Activated CD4-positive, alpha-beta T cell treated with anti-CD3 and anti-CD28 coated beads, Interleukin-2, amount 50 U/mL, for 16 hours (primary cell): Measurements from ENCODE around the gene NAP1L5.

Experiments used
- DNase-seq: peaks from one replicate; pipeline ENCODE4 v3.0.0-alpha.2; 2020

Gene NAP1L5, protein sequence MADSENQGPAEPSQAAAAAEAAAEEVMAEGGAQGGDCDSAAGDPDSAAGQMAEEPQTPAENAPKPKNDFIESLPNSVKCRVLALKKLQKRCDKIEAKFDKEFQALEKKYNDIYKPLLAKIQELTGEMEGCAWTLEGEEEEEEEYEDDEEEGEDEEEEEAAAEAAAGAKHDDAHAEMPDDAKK

DNA sequence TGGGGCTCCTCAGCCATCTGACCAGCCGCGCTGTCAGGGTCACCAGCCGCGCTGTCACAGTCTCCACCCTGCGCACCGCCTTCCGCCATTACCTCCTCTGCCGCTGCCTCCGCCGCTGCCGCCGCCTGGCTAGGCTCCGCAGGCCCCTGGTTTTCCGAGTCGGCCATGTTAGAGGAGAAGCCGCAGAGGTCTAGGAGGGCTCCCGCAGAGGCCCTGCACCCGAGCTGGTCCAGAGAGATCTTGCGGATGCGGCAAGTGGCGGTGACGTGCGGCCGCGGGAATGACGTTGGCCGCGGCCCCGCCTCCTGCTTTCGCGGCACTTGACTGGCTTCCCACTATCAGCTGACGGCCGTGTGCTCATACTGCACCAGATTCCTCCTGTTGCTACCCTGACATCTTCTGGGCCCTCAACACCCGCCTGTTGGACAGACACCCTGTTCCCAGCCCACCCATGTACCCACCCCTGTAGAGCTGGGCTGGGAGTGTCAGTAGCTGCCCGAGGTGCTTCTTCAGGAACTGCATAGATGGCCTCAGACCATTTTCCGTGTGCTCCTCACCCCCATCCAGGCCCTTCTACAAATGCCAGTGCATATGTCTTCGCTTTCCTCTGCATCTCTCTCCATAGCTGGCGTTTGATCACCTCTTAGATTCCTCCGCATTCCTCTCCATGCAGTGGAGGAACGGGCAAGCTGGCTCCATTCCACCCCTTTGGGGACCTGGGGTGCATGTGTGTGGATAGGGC lies at the start of gene NAP1L5:
Gene NAP1L5 (minus strand): TSS at position 242 of the 742 bp plus-strand sequence. CDS start 75 bp downstream, at position 167.
- peak; percentile 63 for DNase-seq

GRCh38 chr4:88747351-88747750 lies 49.7 kb upstream of the NAP1L5 start:
- DNase-seq: no peak

- DNase-seq: no peak
Measured at GRCh38 chr4:88746206-88746605, 48.6 kb upstream of the NAP1L5 start.

- DNase-seq: no peak
Measured at GRCh38 chr4:88745581-88746163, 48.0 kb upstream of the NAP1L5 start.

GRCh38 chr4:88745175-88745574 lies 47.5 kb upstream of the NAP1L5 start:
- DNase-seq: no peak

- DNase-seq: no peak
Measured at GRCh38 chr4:88744609-88745008, 47.0 kb upstream of the NAP1L5 start.

- no peak for DNase-seq
Measured at GRCh38 chr4:88743696-88744095, 46.1 kb upstream of the NAP1L5 start.

DNA sequence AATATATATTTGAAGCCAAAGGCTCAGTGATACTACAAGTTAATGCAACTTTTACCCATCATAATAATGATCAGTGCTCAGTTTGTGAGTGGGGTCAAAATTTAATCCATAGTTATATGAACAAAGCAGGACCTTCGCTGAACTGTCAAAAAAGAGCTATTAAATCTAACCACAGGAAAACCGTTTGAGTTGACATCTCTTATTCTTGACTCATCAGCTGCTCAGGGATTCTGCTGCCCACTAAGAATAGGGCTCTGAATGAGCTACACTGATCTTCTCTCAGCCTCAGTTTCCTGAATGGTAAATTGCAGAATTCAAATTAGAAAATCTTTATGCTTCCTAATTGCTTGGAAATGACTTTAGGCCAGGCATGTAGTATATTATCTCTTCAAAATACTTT lies 44.9 kb upstream of the NAP1L5 start:
- no peak for DNase-seq

DNA sequence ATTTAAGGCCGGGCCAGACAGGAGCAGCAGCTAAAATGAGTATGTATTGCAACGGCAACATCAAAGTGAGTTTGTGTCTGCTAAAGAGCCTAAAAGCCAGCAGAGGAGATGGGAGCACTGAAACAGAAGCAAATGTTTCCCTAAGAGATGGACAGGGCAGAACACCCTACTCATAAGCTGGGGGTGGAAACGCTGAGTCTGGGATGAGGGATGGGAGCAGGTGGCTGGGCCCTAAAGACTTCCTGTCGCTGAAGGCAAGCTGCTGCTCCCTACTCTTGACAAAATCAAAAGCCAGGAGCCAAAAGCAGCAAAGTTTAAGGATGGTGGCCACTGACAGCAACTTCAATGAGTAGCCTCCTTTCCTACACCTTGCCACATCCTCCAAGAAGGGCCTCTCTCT lies 40.6 kb upstream of the NAP1L5 start:
- DNase-seq: no peak

- DNase-seq: no peak
Measured at GRCh38 chr4:88737307-88737941, 39.8 kb upstream of the NAP1L5 start.

- no peak for DNase-seq
Measured at GRCh38 chr4:88736264-88736663, 38.6 kb upstream of the NAP1L5 start.

DNA sequence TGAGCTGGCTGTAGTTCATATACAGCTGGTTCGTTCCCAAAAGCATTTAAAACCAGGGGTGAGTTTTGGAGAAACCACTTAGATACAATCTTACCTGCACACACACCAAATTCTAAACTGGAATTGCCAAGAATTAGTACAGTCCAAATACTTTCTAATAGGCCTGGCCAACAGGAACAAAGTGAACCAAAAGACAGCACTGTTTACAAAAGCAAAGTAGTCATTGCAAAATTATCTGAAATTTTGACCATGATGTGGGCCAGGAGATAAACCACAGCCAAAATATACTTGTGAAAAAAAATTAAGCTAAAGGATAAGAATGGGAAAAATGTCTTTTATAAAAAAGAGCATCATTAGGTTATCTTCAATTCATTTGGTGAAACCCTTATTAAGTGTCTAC lies 37.9 kb upstream of the NAP1L5 start:
- no peak for DNase-seq

GRCh38 chr4:88734403-88734949 lies 36.8 kb upstream of the NAP1L5 start:
- DNase-seq: no peak

- DNase-seq: no peak
Measured at GRCh38 chr4:88732714-88733368, 35.2 kb upstream of the NAP1L5 start.

GRCh38 chr4:88731381-88731780 lies 33.8 kb upstream of the NAP1L5 start:
- no peak for DNase-seq

DNA sequence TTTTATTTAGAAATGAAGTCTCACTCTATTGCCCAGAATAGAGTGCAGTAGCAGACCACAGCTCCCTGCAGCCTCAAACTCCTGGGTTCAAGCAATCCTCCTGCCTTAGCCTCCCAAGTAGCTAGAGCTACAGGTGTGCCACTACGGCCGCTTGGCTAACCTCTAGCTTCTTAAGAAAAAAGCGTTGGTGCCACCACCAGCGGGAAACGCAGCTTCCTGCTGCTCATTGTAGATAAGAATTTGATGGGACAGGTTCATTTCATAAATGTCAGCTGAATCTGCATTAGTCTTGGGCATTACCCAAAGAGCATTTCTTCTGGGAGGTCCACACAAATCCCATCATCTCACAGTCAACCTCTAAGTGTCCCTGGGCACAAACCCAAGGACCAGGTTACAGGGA lies 33.2 kb upstream of the NAP1L5 start:
- DNase-seq: no peak

GRCh38 chr4:88729146-88729760 lies 31.6 kb upstream of the NAP1L5 start:
- no peak for DNase-seq

GRCh38 chr4:88728146-88728545 lies 30.5 kb upstream of the NAP1L5 start:
- DNase-seq: no peak

DNA sequence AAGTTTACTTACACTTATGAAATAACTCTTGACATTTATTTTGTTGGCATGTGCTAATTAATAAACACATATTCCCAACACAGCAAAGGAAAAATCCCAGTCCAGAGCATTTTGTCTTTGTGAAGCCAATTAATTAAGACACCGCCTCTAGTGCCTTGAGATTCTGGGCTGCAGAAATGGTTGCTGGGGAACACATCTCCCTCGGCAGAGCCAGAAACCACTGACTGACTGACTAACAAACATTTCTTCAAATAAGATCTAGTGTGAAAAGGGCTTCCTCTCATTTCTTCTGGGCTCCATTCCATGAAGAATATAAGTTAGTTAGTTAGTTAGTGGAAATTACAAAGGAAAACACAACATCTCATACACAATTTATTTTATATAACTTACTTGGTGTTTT lies 28.4 kb upstream of the NAP1L5 start:
- DNase-seq: no peak

- DNase-seq: no peak
Measured at GRCh38 chr4:88725143-88725542, 27.5 kb upstream of the NAP1L5 start.

DNA sequence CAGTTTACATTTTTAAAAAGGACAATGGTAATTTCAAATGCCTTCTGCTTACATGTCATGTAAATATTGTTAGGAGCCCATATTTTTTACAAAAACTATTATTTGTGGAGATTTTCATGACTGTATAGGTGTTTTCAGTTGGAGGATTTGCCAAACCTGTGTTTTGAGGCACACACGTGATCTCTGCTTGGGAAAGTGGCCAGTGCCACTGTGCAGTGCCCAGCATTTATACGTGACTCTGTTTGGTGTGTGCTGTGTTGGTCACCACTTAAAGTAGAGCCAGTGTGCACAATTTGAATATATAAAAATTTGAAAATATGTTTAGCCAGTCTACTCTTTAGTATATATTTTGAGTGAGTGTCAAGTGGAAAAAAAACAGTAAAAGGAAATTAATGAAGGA lies 26.8 kb upstream of the NAP1L5 start:
- DNase-seq: no peak

GRCh38 chr4:88722828-88723227 lies 25.2 kb upstream of the NAP1L5 start:
- no peak for DNase-seq
